GM10847 (cell line): Measurements from ENCODE around the gene SARDH.

Experiments
- POLR2A ChIP-seq: IDR thresholded peaks from 2 replicates; pipeline ENCODE4 v1.6.1; 2011; ENCODE audit not compliant: insufficient read length; ENCODE audit errors: extremely low read depth

The SARDH gene

DNA sequence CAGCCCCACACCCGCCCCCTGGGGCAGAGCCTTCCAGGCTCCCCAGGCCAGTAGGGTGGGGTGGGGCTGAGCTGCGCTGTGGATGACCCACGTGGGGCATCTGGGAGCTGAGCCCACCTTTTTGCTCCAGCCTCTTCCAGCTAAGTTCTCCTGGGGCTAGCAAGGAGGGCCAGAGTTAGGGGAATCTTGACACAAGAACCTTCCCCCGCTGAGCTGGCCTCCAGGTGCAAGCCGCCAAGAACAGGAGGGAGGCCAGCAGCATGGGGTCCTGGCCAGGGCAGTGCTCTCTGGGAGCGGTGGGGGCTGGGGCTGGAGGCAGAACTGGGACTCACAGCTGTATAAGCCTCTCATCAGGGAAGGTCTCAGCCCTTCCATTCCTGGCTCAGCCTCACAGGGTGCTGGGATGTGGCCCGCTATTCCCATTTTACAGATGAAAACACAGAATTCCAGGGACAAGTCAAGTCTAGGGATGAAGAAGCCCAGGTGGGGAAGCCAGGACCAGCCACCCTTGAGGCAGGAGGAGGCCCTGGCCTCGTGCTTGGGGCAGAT is 21.5 kb downstream of the SARDH start:
- TF ChIP-seq POLR2A: no peak

- TF ChIP-seq POLR2A: no peak
Measured at GRCh38 chr9:133715866-133716563, 22.1 kb downstream of the SARDH start.

GRCh38 chr9:133715295-133715865 is 22.8 kb downstream of the SARDH start:
- no peak for TF ChIP-seq POLR2A

- no peak for TF ChIP-seq POLR2A
Measured at GRCh38 chr9:133714606-133715294, 23.4 kb downstream of the SARDH start.

DNA sequence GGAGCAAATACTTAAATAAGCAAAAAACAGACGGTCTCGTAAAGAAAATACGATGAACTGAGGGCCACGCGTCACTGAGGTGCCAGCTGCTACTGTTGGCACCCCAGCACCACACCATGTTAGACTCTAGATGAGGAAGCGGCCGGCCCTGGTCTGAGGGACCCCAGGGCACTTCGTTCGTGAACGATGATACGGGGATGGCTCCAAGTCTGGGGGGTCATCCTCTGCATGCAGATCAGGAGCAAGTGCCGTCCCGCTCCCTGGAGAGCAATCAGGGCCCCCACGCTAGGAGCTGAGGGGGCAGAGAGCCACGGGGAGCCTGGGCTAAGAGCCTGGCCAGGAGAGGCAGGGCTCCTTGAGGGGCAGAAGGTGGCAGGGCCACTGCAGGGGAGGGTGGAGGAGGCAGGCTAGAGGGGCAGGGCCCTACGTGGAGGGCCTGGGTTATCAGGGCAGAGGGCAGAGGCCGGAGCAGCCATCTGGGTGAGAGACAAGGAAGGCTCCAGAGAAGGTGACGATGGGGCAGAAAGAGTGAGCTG is 24.1 kb downstream of the SARDH start:
- TF ChIP-seq POLR2A: no peak

- TF ChIP-seq POLR2A: no peak
Measured at GRCh38 chr9:133713150-133713959, 24.8 kb downstream of the SARDH start.

- TF ChIP-seq POLR2A: no peak
Measured at GRCh38 chr9:133712221-133713100, 25.7 kb downstream of the SARDH start.

DNA sequence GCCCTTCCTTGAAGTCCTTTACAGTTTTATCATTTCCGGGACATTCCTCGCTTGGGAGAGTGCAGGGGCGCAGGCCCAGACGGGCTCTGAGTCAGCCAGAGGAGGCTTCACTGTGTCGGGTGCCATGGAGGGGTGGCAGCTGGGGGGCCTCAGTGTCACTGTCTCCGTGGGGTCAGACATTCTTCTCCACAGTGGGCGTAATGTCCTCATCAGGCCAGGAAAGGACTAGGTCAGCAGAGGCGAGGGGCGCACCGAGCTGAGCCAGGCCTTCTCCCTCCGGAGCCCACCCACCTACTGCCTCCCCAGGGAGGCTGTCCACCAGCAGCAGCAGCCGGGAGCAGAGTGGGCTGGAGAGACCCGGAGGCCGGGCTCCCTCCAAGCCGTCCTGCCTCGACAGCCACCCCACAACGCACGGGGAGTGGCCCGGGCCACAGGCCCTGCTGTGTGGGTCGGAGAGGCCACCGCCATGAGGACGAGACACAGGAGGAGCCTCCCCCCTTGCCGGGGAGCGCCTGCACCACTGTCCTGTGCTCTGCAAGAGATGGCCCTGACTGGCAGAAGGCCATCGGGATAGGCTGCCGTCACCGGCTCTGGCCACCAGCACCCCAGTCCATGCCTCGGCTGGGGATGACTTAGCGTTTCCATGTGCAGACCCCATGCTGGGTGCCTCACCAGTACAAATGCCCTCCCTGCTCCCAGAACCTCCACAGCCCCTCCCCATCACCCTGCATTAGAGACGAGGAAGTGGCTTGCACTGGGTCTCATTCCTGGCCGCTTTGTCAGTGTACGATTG is 26.5 kb downstream of the SARDH start:
- TF ChIP-seq POLR2A: no peak

DNA sequence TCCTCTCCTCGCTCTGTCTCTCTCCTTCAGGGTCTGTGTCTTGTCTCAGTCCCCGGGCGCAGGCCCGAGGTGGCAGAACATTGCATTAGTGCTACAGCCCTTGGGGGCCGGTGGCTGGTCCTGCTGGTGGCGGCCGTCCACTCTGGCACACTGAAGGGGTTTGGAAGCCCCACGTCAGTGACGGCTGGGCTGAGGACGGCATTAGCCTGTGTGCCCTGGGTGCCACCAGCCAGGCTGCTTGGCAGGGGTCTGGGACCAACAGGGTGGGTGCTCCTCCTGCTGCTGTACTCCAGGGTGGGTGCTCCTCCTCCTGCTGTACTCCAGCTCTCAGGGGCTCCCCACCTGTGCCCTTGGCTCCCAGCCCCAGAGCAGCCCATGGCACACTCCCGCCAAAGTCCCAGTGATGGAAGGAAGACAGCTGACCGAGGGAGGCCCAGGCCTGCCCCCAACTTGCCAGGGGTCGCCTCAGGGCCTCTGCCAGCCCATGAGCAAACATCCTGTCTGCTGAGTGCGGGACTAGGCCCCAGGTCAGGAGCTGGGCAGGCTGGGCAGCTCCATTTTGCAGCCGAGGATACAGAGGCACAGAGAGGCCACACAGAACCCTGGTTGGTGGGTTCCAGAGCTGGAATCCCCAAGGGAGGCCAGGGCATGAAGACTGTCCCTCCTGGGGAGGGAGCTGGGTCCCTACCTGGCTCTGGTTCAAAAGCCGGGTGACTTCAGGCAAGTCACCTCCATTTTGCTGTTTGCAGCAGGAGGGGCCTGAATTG is 27.3 kb downstream of the SARDH start:
- TF ChIP-seq POLR2A: no peak

DNA sequence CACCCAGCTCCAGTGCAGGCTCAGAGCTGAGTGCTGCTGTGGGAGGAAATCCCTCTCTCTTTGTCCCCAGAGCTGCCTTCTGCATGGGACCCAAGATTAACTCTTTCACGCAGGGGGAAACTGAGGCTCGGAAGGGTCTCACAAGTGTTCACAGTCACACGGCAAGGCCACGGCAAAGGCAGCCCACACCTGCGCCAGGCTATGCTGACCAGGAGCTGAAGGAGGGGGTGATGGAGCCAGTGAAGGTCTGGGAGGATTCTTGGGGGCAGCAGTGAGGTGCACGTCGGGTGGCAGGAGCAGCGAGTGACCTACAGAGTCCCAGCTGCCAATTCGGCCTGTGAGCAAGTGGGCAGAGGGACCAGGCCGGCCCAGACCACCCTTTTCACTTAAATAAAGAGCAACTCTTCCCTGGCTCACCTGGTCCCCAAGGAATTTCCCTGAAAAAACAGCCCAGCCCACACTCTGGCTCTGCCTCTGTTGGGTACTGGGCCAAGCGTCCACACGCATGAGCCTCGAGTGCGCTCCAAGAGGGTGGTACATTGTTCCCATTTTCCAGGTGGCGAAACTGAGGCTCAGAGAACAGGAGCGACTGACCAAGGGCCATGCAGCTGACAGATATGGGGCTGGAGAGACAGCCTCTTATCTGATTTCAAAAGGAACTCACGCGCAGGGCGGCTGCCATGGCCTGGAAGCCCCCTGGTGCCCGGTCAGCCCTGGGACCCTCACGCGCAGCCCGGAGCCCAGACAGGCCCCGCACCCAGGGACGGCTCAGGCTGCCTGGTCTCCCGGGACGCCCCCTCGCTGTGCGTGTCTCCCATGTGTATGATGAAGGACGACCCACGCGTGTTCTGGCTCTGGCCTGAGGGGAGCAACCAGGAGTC is 28.2 kb downstream of the SARDH start:
- no peak for TF ChIP-seq POLR2A

GRCh38 chr9:133709015-133709611 is 29.0 kb downstream of the SARDH start:
- no peak for TF ChIP-seq POLR2A

DNA sequence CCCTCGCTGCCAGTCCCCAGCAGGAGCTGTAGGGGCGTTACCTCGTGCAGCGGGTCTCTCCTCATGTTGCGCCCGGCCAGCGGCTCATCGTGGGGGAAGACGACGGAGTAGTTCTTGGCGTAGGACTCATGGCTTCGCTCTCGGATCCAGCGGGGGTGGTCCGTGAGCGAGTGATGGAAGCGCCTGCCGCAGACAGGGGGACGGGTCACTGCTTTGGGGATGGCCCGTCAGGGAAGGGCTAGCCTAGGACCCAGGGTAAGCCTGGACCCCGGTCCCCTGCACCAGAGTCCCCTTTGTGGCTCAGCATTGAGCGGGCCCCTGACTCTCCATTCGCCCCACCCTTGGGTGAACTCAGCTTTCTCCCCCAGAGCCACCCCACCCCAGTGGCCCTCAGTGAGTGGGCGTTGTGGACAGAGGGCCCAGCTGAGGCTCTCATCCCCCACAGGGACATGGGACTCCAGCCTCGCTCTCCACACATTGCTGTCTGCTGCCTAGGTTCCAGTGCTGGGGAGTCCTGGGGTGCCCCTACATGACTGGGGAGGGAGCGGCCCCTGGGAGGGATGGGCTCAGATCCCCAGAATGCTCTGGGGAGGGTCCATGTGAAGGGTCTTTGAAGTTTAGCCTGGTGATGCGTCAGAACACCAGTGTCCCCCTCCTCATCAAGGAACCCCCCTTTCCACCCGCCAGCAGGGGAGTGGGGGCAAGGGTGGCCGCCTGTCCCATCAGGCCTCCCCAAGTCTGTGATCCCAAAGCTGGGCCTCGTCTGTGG is 29.7 kb downstream of the SARDH start:
- no peak for TF ChIP-seq POLR2A
